ENCODE data around the gene TBCC.

Gene TBCC

GRCh38 chr6:42745640-42746462, at the start of gene TBCC:
Gene TBCC (minus strand): TSS chr6:42746103. CDS start chr6:42746073, 30 bp downstream.
- peaks cover 5% of the 10 kb centered on the region for H3K9me3 Mint-ChIP-seq
- H3K4me3 Mint-ChIP-seq = peak within 1 kb of the TSS; percentile 98
- H3K36me3 Mint-ChIP-seq = peaks cover 9% of the 10 kb centered on the region
- no peaks in the 10 kb centered on the region for H3K27me3 Mint-ChIP-seq
- H3K4me1 Mint-ChIP-seq = peaks cover 36% of the 10 kb centered on the region
- H3K27ac Mint-ChIP-seq = peak within 1 kb of the TSS; percentile 100

GRCh38 chr6:42795651-42796050, 49.7 kb upstream of the TBCC start:
- Mint-ChIP-seq H3K9me3 (no peaks in the 10 kb centered on the region), H3K36me3 (peaks cover 2% of the 10 kb centered on the region), H3K27me3 (no peaks in the 10 kb centered on the region), H3K4me1 (peaks cover 24% of the 10 kb centered on the region), H3K27ac (no peak overlapping the region), H3K4me3 (no peak overlapping the region)

GRCh38 chr6:42791706-42792320, 45.9 kb upstream of the TBCC start:
- Mint-ChIP-seq H3K4me3 (no peak overlapping the region), H3K4me1 (peaks cover 40% of the 10 kb centered on the region), H3K27ac (no peak overlapping the region), H3K9me3 (no peaks in the 10 kb centered on the region), H3K36me3 (peaks cover 5% of the 10 kb centered on the region), H3K27me3 (no peaks in the 10 kb centered on the region)

GRCh38 chr6:42790549-42791181, 44.8 kb upstream of the TBCC start:
- peaks cover 31% of the 10 kb centered on the region for H3K4me1 Mint-ChIP-seq
- no peaks in the 10 kb centered on the region for H3K27me3 Mint-ChIP-seq
- peak overlapping the region; percentile 79 for H3K27ac Mint-ChIP-seq
- H3K4me3 Mint-ChIP-seq = no peak overlapping the region
- no peaks in the 10 kb centered on the region for H3K9me3 Mint-ChIP-seq
- H3K36me3 Mint-ChIP-seq = peaks cover 5% of the 10 kb centered on the region

GRCh38 chr6:42788671-42789070, 42.8 kb upstream of the TBCC start:
- Mint-ChIP-seq H3K9me3 (no peaks in the 10 kb centered on the region), H3K4me3 (peak overlapping the region; percentile 41), H3K27me3 (no peaks in the 10 kb centered on the region), H3K27ac (peak overlapping the region; percentile 79), H3K4me1 (peaks cover 30% of the 10 kb centered on the region), H3K36me3 (peaks cover 9% of the 10 kb centered on the region)

- H3K27me3 Mint-ChIP-seq = no peaks in the 10 kb centered on the region
- H3K4me3 Mint-ChIP-seq = no peak overlapping the region
- H3K4me1 Mint-ChIP-seq = peaks cover 30% of the 10 kb centered on the region
- H3K9me3 Mint-ChIP-seq = no peaks in the 10 kb centered on the region
- no peak overlapping the region for H3K27ac Mint-ChIP-seq
- H3K36me3 Mint-ChIP-seq = peaks cover 9% of the 10 kb centered on the region
Measured at GRCh38 chr6:42787063-42787472, 41.2 kb upstream of the TBCC start.

- H3K9me3 Mint-ChIP-seq = no peaks in the 10 kb centered on the region
Measured at GRCh38 chr6:42786525-42786985, 40.7 kb upstream of the TBCC start.

GRCh38 chr6:42784717-42785498, 39.0 kb upstream of the TBCC start:
- H3K4me1 Mint-ChIP-seq = peaks cover 30% of the 10 kb centered on the region
- no peaks in the 10 kb centered on the region for H3K9me3 Mint-ChIP-seq
- peaks cover 9% of the 10 kb centered on the region for H3K36me3 Mint-ChIP-seq
- H3K27me3 Mint-ChIP-seq = no peaks in the 10 kb centered on the region
- no peak overlapping the region for H3K27ac Mint-ChIP-seq
- H3K4me3 Mint-ChIP-seq = no peak overlapping the region

More at GRCh38 chr6:42786525-42786985, 40.7 kb upstream of the TBCC start:
- H3K4me3 Mint-ChIP-seq = no peak overlapping the region
- H3K4me1 Mint-ChIP-seq = peaks cover 30% of the 10 kb centered on the region
- H3K36me3 Mint-ChIP-seq = peaks cover 9% of the 10 kb centered on the region
- no peaks in the 10 kb centered on the region for H3K27me3 Mint-ChIP-seq
- no peak overlapping the region for H3K27ac Mint-ChIP-seq

- H3K27ac Mint-ChIP-seq = no peak overlapping the region
- no peaks in the 10 kb centered on the region for H3K27me3 Mint-ChIP-seq
- H3K4me1 Mint-ChIP-seq = peaks cover 31% of the 10 kb centered on the region
- H3K9me3 Mint-ChIP-seq = no peaks in the 10 kb centered on the region
- peaks cover 9% of the 10 kb centered on the region for H3K36me3 Mint-ChIP-seq
- H3K4me3 Mint-ChIP-seq = no peak overlapping the region
Measured at GRCh38 chr6:42783876-42784642, 38.2 kb upstream of the TBCC start.

GRCh38 chr6:42783177-42783875, 37.4 kb upstream of the TBCC start:
- peaks cover 29% of the 10 kb centered on the region for H3K4me1 Mint-ChIP-seq
- no peak overlapping the region for H3K27ac Mint-ChIP-seq
- no peaks in the 10 kb centered on the region for H3K9me3 Mint-ChIP-seq
- peaks cover 6% of the 10 kb centered on the region for H3K36me3 Mint-ChIP-seq
- no peaks in the 10 kb centered on the region for H3K27me3 Mint-ChIP-seq
- H3K4me3 Mint-ChIP-seq = no peak overlapping the region

GRCh38 chr6:42782689-42783176, 36.8 kb upstream of the TBCC start:
- no peaks in the 10 kb centered on the region for H3K9me3 Mint-ChIP-seq
- peak overlapping the region; percentile 100 for H3K27ac Mint-ChIP-seq
- H3K4me1 Mint-ChIP-seq = peaks cover 31% of the 10 kb centered on the region
- H3K27me3 Mint-ChIP-seq = no peaks in the 10 kb centered on the region
- peaks cover 6% of the 10 kb centered on the region for H3K36me3 Mint-ChIP-seq
- peak overlapping the region; percentile 98 for H3K4me3 Mint-ChIP-seq

- Mint-ChIP-seq H3K36me3 (peaks cover 6% of the 10 kb centered on the region), H3K4me3 (peak within 1 kb of the TSS; percentile 98), H3K27ac (peak within 1 kb of the TSS; percentile 100), H3K4me1 (peaks cover 38% of the 10 kb centered on the region), H3K27me3 (no peaks in the 10 kb centered on the region), H3K9me3 (no peaks in the 10 kb centered on the region)
Measured at GRCh38 chr6:42781796-42782688, 36.1 kb upstream of the TBCC start, which contains the start of gene BICRAL. Gene BICRAL (plus strand): TSS chr6:42782052. CDS start chr6:42822023, 39,971 bp downstream.

GRCh38 chr6:42781546-42781795, 35.6 kb upstream of the TBCC start:
- H3K4me1 Mint-ChIP-seq = peaks cover 43% of the 10 kb centered on the region
- peak overlapping the region; percentile 98 for H3K4me3 Mint-ChIP-seq
- H3K27me3 Mint-ChIP-seq = no peaks in the 10 kb centered on the region
- peak overlapping the region; percentile 93 for H3K27ac Mint-ChIP-seq
- peaks cover 6% of the 10 kb centered on the region for H3K36me3 Mint-ChIP-seq
- H3K9me3 Mint-ChIP-seq = no peaks in the 10 kb centered on the region

Data from activated naive CD4-positive, alpha-beta T cell treated with anti-CD3 and anti-CD28 coated beads, Interleukin-2, amount 50 U/mL, for 24 hours (primary cell).